ENCODE results near the gene PKD2L2.
"Not testable (repeated sequence)": the region's sequence is repeated elsewhere in the genome, so short reads cannot be mapped to it uniquely, and the experiment has no call there.

PKD2L2 gene

GRCh38 chr5:137957948-137958347 is 68.7 kb downstream of the PKD2L2 start:
- no peak for DNase-seq (ENCODE audit: low spot score)

- DNase-seq (ENCODE audit: low spot score), result no peak
These were observed 70.2 kb downstream of the PKD2L2 start for GRCh38 chr5:137959488-137959887.

DNA sequence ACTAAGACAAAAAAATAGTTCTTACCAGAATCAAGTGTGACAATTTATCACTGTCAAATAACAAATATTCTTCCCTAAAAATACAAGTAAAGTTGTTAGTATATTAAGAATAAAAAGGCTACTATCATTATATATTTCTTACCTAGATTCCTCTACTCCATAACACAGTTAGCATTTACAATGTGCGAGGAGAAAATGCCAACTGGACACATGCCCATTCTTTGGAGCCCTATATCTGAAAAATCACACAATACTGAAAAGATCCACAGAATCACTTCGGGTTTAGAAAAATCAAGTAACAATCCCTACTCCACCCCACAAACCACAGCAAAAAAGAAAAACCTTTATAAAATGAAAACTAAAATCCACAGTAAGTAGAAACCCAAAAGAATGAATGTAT is 70.9 kb downstream of the PKD2L2 start:
- DNase-seq (ENCODE audit: low spot score), result peak; percentile 21

- no peak for DNase-seq (ENCODE audit: low spot score)
These were observed 71.6 kb downstream of the PKD2L2 start for GRCh38 chr5:137960819-137961218.

DNA sequence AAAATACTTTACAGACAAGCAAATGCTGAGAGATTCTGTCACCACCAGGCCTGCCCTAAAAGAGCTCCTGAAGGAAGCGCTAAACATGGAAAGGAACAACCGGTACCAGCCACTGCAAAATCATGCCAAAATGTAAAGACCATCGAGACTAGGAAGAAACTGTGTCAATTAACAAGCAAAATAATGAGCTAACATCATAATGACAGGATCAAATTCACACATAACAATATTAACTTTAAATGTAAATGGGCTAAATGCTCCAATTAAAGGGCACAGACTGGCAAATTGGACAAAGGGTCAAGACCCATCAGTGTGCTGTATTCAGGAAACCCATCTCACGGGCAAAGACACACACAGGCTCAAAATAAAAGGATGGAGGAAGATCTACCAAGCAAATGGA is 81.1 kb downstream of the PKD2L2 start:
- DNase-seq (ENCODE audit: low spot score), result not testable (repeated sequence)

DNA sequence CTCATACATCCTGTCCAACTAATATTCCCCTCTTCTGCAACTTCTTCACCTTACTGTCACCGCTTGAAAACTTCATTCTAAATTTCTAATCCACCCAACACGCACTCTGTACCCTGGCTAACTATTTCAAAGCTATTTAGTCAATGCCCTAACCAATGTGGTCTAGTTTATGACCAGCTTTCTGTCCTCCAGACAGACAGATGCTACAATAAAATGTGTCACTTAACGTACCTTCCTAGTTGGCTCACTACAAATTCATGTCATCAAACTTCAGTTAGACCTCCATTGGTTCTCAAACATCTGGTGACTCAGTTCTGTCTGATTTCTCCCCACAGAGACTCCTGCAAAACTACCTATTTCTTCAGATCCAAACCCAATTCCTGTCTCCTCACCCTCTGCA is 86.0 kb downstream of the PKD2L2 start:
- DNase-seq (ENCODE audit: low spot score), result no peak

- DNase-seq (ENCODE audit: low spot score), result no peak
These were observed 100.2 kb downstream of the PKD2L2 start for GRCh38 chr5:137989419-137989818.
